Inflammatory macrophage (primary cell): ENCODE results near the gene TCTA.
A peak's percentile ranks its signal among the peaks of the same experiment; 100 is the strongest.
"Not testable (repeated sequence)": the region's sequence is repeated elsewhere in the genome, so short reads cannot be mapped to it uniquely, and the experiment has no call there.

ENCODE experiments used
- DNase-seq, 2 donors: peaks; one replicate each; pipeline ENCODE4 v3.0.0-alpha.2; 2020 to 2022
- total RNA-seq, 18 experiments: gene quantifications; one replicate each; lab custom pipeline; 2026; ENCODE audit warnings: mixed read lengths in 6 of 18, inconsistent platforms in 2 of 18; lab: John Stamatoyannopoulos, UW

Gene TCTA, protein sequence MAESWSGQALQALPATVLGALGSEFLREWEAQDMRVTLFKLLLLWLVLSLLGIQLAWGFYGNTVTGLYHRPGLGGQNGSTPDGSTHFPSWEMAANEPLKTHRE
- total RNA-seq: 14.5 to 47.6 (median 25.9) reads per million in 18 experiments

DNA sequence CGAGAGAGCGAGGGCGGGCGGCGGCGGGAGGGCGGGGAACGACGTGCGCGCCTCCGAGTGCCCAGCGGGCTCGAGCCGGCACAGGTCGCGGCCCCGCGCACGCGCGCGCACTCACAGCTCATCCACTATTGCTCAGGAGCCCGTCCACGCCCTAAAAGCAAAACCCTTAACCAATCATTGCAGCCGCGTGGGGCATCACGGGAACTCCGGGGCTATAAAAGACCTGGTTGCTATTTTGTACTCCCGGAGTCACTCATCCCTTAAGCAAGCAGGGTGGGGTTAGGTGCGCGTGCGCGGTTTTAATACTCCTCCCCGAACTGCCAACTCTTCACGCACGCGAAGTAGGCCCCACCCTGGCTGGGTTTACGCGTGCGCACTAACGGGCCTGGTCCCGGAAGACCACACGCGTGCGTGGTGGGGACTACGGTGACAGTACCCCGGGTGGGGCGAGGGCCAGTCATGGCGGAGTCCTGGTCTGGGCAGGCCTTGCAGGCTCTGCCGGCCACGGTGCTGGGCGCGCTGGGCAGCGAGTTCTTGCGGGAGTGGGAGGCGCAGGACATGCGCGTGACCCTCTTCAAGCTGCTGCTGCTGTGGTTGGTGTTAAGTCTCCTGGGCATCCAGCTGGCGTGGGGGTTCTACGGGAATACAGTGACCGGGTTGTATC lies at the start of gene TCTA, which contains the start of gene RHOA:
Gene TCTA (plus strand): TSS at position 456 of the 664 bp plus-strand sequence. CDS start 4 bp downstream, at position 460.
Gene RHOA (minus strand): TSS at position 9 of the 664 bp plus-strand sequence. CDS start 36,387 bp downstream, outside the sequence.
- peak; percentile 100 for DNase-seq

DNA sequence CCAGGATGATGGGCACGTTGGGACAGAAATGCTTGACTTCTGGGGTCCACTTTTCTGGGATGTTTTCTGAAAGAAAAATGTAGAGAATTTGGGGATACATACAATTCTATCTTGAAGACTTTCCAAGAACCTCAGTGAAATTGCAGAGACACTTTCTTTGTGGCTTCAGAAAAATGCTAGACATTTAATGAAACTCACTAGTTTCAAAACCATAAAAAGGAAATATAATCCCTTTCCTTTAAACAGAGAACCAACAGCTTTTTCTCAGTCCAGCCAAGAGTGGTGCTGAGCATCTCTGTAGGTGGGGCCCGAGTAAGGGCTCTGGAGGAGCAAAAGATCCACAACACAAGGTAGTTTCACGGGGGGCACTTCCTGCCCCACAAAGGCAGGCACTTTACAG lies 49.7 kb upstream of the TCTA start:
- no peak for DNase-seq

DNA sequence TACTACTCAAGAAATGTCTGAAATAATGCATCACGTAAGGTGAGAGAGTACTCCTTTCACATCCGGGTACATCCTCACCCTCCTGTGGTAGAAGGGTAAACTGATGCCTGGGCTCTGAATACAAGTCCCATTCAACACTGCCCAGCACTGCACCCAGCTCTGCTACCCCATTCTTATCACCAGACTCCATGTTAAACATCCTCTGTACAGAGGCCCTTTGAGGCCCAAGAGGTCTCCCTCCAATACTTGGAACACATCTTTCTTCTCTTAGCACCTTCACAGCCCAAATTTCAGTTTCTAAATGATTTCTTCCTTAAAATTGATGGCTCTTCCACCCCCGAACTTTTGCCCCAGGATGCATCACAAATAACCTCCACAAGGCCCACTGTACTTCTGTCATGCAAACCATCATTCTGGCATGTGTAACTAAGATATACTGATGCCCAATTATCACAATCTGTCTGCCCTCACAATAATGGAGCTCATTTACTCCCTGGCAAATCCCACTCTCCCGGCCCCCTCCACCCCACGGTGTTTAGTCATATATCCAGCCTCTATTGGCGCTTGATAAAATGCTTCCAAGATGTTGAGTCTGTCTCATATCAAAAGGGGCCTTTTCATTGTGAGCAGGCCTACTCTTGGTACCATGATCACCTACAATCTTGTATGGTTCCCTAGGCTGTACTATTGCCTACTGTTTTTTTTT lies 41.5 kb upstream of the TCTA start:
- DNase-seq: no peak

DNA sequence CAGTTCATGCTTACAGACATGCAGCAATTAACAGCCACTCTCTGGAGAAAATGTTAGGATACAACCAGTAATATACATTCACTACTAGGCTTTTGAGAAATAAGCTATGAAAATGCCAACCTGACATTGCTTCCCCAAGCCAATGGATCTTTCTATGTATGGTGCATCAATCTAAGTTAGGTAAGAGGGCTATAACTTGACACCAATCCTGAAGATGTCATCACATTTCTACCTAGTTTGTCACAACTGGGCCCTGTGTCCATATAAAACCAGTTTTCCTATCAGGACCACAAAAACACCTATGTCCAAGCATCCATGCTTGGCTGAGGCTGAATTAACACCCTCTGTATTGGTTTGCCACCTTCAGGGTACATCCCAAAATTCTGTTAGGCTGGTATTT lies 40.3 kb upstream of the TCTA start:
- no peak for DNase-seq

DNA sequence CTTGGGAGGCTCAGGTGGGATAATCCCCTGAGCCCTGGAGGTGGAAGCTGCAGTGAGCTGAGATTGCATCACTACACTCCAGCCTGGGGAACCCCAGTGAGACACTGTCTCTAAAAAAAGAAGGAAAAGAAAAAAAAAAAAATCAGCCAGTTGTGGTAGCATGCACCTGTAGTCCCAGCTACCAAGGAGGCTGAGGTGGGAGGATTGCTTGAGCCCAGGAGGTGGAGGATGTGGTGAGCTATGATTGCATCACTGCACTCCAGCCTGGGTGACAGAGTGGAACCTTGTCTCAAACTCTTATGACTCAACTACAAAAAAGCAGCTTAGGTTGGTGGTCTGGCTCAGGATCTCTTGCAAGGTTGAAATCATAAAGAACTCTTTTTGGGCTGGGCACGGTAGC lies 34.7 kb upstream of the TCTA start:
- peak; percentile 17 to 40 for DNase-seq

DNA sequence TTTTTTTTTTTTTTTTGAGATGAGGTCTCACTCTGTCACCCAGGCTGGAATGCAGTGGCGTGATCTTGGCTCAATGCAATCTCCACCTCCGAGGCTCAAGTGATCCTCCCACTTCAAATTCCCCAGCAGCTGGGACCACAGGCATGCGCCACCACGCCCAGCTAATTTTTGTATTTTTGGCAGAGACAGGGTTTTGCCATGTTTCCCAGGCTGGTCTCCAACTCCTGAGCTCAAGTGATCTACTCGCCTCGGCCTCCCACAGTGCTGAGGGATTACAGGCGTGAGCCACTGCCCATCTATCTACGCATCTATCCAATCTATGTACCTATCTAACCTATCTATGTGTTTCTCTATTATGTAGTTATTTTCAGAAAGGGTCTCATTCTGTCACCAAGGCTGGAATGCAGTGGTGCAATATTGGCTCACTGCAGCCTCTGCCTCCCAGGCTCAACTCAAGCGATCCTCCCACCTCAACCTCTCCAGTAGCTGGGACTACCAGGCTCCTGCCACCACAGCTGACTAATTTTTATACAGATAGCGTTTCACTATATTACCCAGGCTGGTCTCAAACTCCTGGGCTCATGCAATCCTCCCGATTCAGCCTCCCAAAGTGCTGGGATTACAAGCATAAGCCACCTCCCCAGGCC lies 33.9 kb upstream of the TCTA start:
- no peak for DNase-seq

DNA sequence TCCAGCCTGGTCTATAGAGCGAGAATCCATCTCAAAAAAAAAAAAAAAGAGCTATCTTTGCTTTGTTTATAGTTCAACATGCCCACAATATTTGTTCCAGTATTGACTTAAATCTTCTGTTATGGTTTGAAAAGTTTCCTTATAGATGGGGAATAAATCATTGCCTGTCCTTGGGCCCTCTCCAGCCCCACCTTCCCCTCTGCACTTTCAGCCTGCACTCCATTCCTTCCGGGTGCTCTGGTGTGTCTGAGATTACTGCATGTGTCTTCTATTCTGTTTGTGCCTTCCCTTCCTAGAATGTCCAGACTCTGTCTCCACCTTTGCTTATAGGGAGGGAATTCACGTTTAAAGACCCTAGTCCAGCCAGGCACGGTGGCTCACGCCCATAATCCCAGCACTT lies 28.8 kb upstream of the TCTA start:
- DNase-seq: no peak

DNA sequence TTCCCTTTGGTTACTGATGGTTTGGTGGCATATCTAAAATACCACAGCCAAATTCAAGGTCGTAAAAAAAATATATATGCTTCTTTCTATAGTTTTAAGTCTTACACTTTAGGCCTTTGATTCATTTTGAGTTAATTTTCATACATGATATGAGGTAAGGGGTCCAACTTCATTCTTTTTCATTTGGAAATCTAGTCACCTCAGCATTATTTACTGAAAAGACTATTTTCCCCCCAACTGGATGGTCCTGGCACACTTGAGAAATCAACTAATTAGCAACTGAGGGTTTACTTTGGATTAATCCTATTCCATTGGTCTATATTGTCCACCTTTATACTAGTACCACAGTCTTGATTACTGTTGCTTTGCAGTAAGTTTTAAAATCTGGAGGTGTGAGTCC lies 26.6 kb upstream of the TCTA start:
- no peak for DNase-seq

DNA sequence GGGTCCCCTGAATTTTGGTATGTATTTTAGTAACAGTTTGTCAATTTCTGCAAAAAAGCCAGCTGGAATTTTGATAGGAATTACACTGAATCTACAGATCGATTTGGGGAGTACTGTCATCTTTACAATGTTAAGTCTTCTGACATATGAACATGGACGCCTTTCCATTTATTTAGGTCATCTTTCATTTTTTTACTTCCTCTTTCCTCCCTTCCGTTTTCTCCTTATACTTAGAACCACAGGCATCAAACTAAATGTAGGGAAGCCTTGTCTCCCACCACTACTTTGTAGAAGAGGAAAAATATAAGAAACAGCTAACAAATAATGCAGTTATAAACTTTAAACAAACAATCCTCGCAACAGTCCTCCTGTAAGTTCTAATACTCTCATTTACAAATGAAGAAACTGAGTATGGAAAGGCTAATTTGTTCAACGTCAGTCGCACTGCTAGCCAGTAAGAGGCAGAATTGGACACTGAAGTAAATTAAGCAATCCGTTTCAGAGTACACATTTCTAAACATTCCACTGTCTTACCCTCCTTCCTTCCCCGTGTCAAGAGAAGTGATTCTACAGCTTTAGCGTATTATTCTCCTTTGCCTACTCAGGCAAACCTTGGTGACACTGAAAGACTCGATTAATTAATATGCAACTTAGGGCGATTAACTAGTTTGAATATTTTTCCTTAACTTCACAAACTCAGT lies 26.0 kb upstream of the TCTA start:
- peak; percentile 37 to 74 for DNase-seq

DNA sequence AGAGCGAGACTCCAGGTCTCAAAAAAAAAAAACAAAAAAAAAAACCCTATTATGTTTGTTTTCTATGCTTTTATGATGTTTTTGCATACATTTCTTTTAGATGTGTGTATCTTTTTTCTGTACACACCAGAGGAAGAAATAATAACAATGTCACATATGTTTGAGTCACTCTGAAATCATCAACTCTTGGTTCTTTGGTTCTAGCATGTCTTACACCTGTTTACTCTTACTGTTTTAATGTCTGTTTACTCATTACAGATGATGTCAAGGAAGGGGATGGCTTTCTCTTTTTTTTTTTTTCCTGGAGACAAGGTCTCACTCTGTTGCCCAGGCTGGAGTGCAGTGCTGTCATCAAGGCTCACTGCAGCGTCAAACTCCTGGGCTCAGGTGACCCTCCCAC lies 24.5 kb upstream of the TCTA start:
- DNase-seq: no peak

DNA sequence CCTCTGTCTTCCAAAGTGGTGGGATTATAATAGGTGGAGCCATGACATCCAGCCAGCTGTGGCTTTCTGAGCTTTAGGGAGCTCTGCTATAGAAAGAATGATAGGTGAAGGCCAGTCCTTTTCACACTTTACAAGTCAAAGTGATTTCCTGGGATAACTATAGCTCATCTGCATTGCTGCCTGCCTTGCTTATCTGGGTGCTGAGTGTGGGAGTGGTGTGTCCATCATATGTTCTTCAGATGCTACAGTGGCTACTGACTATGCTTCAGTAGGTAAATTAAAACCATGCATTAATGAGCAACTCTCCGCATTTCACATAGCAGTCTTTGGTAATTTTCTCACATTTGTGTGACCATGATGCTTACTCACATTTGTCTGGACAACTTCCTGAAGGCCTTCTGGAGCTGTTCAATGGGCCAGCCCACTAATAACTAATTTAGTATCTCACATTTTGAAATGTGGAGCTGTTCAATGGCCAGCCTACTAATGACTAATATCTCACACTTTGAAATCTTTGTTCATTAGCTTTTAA lies 23.9 kb upstream of the TCTA start:
- DNase-seq: peak; percentile 26 to 42

DNA sequence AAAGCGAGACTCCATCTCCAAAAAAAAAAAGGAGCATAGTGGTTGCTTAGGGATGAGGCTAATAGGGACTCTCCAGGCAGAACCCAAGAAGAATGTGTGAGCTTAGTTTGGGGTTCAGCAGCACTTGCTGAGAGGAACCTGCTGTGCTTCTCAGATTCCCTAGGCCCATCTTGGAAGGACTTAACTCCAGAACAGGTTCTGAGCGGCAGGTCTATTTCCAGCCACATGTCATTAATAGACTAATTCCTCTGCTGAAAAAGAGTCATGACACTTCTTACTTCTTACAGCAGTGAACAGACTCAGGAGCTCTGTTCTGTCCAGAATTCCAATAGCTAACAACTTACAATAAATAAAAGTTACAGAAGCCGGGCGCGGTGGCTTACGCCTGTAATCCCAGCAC lies 22.9 kb upstream of the TCTA start:
- no peak for DNase-seq

DNA sequence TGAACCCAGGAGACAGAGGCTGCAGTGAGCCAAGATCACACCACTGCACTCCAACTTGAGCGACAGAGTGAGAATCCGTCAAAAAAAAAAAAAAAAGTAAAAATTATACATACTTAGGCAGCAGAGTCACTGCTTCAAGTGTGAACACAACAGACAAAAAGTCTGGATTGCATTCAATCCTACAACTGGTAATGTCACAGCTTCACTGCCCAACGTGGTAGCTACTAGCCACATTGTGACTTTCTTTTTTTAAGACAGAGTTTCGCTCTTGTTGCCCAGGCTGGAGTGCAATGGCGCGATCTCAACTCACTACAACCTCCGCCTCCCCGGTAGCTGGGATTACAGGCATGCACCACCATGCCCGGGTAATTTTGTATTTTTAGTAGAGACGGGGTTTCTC lies 20.9 kb upstream of the TCTA start:
- not testable (repeated sequence) for DNase-seq

DNA sequence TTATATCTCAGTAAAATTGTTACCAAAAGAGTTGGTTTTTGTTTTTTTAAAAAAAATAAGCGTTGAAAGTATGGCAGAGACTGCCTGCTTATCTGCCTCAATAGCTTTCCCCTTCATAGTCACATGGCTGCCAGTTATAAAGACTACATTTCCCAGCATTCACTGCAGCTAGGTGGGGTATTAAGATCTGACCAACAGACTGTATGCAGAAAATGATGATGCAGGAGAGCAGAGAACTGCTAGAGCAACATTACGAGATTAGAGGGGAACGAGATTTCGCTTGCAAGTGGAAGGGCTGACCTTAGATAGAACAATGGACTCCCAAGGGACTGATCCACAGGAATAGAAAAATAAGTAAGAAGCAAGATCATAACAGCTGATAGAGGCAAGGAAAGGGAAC lies 14.8 kb upstream of the TCTA start:
- DNase-seq: peak in 1 of 2 donors; percentile 18

DNA sequence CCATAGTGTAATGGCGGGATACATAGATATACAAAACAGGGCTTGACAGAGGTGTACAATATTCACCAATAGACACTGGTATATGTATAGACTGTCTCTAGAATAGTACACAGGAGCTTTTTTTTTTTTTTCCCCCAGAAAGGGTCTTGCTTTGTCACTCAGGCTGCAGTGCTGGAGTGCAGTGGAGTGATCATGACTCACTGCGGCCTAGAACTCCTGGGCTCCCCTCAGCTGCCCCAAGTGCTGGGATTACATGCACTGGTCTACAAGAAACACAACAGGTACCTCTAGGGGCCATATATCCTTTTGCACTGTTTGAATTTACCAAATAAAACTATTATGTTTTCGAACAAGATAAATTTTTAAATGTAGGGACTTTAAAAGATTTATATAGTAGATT lies 12.8 kb upstream of the TCTA start:
- DNase-seq: no peak

DNA sequence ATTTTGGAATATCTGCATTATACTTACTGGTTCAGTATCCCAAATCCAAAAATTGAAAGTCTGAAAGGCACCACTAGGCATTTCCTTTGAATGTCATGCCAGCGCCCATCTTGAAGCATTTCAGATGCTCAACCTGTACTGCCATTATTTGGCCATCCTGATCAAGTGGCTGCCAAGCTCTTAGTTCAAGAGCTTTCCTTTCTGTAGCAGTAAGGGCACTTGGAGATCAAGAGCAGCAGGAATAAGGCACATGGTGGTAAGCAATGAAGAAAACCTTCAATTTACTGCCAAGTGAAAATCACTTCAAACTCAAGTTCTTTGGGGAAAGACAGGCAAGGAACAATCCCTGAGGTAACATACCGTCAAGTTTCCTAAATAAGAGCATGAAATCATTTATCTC lies 10.5 kb upstream of the TCTA start:
- no peak for DNase-seq

DNA sequence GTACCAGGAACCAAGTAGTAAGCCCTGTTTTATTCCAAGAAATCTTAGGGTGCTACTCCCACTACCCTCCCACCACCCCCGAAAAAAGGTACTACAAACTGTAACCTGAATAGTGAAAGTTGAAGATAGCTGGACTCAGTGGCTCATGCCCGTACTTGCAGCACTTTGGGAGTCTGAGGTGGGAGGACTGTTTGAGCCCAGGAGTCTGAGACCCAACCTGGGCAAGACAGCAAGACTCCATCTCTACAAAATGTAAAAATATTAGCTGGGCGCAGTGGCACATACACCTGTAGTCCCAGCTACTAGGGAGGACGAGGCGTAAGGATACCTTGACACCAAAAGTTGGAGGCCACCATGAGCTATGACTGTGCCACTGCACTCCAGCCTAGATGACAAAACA lies 8.3 kb upstream of the TCTA start:
- DNase-seq: no peak

DNA sequence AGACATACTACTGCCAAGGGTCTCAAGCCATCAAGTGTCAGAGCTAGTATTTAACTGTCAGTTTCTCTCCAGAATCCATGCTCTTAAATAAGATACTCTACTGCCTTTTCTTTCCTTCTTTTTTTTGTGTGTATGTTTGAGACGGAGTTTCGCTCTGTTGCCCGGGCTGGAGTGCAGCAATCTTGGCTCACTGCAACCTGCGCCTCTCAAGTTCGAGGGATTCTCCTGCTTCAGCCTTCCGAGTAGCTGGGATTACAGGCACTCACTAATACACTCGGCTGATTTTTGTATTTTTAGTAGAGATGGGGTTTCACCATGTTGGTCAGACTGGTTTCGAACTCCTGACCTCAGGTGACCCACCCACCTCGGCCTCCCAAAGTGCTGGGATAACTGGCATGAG lies 6.7 kb upstream of the TCTA start:
- not testable (repeated sequence) for DNase-seq

DNA sequence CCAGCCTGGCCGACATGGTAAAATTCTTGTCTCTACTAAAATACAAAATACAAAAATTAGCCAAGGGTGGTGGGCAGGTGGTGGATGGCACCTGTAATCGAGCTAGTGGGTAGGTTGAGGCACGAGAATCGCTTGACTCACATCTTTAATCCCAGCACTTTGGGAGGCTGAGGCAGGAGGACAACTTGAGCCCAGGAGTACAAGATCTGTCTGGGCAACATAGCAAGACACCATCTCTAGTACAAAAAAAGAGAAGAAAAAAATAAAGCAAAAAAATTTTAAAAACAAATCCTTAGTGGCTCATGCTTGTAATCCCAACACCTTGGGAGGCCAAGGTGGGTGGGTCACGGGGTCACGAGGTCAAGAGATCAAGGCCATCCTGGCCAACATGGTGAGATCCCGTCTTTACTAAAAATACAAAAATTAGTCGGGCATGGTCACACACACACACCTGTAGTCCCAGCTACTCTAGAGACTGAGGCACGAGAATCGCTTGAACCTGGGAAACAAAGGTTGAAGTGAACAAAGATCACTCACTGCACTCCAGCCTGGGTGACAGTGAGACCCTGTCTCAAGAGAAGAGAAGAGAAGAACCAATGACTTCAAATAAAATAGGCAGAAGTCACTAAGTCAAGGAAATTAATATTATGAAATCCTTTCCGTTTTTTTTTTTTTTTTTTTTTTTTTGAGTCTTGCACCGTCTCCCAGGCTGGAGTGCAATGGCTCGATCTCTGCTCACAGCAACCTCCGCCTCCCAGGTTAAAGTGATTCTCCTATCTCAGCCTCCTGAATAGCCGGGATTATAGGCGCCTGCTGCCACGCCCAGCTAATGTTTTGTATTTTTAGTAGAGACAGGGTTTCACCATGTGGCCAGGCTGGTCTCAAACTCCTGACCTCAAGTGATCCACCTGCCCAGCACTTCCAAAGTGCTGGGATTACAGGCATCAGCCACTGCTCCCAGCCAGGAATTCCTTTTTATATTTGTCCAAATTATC lies 5.4 kb upstream of the TCTA start:
- DNase-seq: peak in 1 of 2 donors; percentile 73

DNA sequence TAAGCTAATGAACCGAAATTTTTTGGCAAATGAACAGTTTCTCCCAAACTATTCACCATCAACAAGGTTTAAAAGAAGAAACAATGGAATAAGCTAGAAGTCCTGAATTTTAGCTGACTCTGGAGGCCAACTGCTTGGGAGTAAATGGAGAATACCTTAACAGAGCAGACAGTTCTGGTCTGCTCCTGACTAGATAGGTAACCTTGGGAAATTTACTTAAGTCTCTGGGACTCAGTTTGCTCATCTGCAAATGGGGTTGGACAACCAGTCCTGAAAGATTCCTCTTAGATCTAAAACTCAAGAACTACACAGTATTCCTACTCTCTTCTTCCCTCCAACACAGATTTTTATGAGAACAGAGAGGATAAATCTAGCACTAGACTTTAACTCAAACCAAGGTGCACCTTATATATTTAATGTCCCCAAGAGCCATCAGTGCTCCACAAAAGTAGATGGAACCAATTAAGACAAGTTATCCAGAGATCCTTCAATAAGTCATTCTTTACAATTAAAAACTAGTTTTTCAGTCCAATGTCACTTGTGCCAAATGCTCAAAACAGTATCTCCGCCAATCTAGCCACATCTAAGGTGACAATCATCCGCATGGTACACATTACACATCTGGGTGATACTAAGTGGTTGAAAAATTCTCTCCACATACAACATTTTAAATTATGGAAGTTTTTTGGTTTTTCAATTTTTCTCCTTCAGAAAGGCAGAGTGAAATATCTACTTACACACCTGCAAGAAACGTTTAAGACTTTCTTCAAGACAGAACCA lies 2.0 kb upstream of the TCTA start:
- no peak for DNase-seq
